Esophagus mucosa (tissue), 1 donor: ENCODE data around the gene CHI3L1. TPM values are rescaled to one million over a fixed set of nuclear protein-coding genes. Genes with fewer than 3 reads are reported as not detected.

ENCODE experiments used
- ATAC-seq: fragments of 200-7000 bp; cut with Tn5 transposase; one replicate; pipeline ENCODE4 v1.9.1; 2020
- total RNA-seq: library from RNA; stranded (reverse); gene quantifications from one replicate; pipeline ENCODE4 v1.2.4, GENCODE V29; 2023
- donor health status: DM: yes; HTN: yes; CAD: no.

CHI3L1 gene
- total RNA-seq, 1 donor from 2014 or later: 20.5 TPM

- no peak for ATAC-seq
These were observed 18.6 kb downstream of the CHI3L1 start for GRCh38 chr1:203167913-203168200.

DNA sequence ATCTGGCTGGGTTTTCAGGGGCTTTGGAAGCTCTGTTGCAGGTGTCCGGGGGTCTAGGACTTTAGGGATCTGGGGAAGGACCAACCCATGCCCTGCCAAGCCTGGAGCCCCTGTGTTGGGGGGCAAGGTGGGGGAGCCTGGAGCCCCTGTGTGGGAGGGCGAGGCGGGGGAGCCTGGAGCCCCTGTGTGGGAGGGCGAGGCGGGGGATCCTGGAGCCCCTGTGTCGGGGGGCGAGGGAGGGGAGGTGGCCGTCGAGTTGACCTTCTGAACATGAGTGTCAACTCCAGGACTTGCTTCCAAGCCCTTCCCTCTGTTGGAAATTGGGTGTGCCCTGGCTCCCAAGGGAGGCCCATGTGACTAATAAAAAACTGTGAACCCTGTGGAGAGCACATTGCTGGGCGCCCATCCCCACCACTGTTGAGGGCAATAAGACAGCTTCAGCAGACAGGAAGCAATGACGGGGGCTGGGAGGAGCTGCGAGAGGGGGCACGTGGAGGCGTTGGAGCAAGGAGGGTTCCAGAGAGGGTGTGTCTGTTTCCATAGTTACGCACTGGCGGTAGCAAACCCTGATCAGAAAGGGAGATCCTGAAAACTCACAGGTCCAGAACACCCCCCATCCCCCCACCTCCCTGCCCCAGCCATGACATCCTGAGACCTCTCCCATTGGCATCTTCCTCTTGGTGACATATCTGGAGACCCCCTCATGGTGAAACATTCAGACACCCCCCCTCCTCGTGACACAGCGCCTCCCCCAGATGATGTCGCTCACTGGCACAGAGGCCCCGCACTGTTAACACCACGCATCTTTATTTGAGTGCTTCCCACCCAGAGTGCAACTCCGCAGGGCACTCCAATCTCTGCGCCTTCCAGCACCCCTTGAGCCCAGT is 19.2 kb downstream of the CHI3L1 start:
- ATAC-seq: no peak

- peak; percentile 83 for ATAC-seq
These were observed 20.1 kb downstream of the CHI3L1 start for GRCh38 chr1:203166192-203166940.

DNA sequence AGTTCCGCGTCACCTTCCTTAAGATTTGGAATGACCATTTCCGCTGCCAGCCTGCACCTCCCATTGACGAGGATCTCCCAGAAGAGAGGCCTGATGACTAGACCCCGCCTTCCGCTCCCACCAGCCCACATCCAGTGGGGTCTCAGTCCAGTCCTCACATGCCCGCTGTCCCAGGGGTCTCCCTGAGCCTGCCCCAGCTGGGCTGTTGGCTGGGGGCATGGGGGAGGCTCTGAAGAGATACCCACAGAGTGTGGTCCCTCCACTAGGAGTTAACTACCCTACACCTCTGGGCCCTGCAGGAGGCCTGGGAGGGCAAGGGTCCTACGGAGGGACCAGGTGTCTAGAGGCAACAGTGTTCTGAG is 20.7 kb downstream of the CHI3L1 start:
- no peak for ATAC-seq

DNA sequence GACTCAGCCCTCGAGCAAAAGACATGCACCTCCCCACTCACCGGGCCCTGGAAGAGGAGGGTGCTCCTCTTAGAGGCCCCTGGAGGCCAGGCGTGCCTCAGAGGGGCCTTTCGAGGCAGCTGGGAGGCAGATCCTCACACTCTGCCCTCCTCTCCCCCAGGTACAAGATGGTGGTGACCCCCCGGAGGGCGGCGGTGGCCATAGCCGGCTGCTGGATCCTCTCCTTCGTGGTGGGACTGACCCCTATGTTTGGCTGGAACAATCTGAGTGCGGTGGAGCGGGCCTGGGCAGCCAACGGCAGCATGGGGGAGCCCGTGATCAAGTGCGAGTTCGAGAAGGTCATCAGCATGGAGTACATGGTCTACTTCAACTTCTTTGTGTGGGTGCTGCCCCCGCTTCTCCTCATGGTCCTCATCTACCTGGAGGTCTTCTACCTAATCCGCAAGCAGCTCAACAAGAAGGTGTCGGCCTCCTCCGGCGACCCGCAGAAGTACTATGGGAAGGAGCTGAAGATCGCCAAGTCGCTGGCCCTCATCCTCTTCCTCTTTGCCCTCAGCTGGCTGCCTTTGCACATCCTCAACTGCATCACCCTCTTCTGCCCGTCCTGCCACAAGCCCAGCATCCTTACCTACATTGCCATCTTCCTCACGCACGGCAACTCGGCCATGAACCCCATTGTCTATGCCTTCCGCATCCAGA is 21.3 kb downstream of the CHI3L1 start:
- ATAC-seq: no peak

DNA sequence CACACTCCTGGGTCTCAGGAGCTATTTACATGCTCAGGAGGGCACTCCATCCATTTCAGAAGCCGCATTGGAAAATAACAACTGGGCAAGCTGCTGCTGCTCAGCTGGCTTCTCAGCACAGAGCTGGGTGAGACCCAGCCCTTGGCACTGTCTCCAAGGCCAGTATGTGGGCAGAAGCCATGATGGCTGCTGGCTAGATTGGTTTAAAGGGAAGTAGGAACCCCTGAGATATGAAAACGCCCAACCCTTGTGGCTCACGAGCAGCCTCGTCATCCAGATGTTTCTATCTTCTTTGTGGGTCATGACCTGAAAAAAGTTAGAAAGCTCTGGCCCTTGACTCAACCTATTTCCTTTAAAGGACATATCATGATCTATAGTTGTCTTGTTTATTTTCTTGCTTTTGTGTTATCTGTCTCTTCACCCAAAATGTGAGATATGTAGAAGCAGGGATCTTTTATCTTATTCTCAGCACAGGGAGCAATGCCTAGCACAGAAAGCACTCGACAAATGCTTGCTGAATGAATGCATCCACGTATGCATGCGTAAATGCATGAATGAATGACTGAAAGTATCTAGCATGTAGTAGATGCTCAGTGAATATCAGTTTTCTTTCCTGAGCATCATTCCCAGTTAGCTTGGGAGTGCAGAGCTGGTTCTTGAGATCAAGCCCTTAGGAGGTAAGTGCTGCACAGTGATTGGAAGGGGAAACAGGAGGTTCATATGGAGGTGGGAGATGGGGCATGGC is 22.4 kb downstream of the CHI3L1 start:
- ATAC-seq: no peak

DNA sequence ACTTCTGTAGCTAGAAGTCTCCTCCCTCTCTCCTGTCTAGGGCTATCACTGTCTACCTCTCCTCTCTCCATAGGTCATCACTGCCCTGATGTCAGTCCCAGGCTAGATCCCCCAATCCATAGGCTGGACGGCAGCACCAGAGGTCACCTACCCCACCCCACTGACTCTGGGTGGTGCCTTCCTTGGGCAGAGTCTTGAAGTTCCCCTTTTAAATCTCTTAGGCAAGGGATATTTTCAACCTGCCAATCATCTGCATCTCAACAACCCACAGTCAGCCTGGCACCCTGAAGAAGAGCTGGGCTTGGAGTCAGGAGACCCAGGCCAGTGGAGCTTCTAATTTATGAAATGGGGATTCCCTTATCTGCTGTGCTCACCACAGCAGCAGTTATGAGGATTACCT is 24.1 kb downstream of the CHI3L1 start:
- no peak for ATAC-seq

GRCh38 chr1:203161703-203162102 is 24.8 kb downstream of the CHI3L1 start:
- ATAC-seq: no peak

DNA sequence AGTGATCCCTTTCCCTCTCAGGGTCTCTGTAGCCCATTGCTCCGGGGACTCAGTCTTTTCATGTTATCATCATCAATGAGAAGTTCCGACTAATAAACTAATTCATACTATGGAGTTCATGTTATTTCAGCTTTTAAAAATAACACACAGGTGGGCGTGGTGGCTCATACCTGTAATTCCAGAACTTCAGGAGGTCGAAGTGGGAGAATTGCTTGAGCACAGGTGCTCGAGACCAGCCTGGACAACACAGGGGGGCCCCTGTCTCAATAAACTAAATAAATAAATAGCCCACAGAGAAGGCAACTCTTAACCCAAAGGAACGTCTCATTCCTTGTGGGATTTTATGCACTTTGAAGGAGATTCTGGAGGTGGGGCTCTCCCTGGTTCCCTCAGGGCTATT is 25.3 kb downstream of the CHI3L1 start:
- no peak for ATAC-seq

DNA sequence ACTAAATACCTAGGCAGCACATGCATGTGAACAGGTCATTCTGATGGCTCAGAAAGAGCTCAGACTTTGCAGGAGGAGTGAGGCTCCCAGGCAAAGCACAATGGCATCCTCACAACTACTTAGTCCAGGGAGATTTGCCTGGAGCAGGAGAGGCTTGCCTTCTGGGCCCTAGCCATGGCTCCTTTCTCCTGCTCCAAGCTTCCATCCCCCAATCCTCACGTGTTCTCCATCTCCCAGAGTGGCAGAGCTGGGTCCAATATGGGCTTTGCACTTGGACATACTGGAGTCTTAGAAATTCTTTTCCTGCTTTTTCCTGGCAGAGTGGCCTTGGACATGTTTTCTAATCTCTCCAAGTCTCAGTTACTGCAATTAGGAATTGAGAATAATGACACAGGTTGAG is 26.7 kb downstream of the CHI3L1 start:
- no peak for ATAC-seq

- ATAC-seq: no peak
These were observed 27.4 kb downstream of the CHI3L1 start for GRCh38 chr1:203158960-203159665.

GRCh38 chr1:203158423-203158822 is 28.1 kb downstream of the CHI3L1 start:
- ATAC-seq: no peak

GRCh38 chr1:203156280-203156679 is 30.2 kb downstream of the CHI3L1 start:
- no peak for ATAC-seq

DNA sequence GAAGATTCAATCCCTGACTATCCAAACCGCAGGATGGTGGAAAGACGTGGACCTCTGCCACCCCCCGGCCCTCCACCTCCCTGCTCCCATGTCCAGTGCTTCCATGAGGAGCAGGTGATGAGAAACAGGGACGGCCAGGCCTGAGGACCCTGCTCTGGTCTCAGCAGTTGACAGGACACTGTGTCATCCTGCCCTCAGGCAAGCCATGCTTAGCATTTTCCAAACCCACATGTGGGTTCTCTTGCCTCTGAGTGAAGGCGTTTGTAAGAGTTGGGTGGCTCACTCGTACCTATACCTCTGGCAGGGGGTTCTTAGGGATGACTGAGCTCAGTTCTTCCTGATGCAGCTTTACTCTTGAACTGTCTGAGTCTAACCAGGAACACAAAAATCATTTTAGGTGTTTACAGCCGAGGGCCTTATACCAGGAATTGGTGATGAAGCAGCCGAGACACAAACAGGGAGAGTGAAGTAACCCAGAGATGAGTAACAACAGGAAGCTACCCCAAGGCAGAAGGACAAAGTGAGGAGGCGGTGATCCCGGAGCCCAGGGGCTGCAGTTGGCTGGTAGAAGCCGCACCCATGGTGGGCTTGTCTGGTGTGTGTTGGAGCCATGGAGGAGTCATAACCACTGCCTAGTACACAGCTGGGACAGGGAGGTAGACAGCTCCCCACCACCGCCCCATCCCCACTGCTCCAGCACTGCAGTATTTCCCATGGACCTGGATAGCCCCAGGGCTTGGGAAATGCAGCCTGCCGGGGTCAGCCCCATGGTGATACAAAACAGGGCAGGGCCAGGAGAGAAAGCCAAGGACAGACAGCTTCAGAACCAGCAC is 32.3 kb downstream of the CHI3L1 start:
- ATAC-seq: peak; percentile 81

- no peak for ATAC-seq
These were observed 33.2 kb downstream of the CHI3L1 start for GRCh38 chr1:203153051-203153988.

- ATAC-seq: no peak
These were observed 34.1 kb downstream of the CHI3L1 start for GRCh38 chr1:203152158-203153034.

GRCh38 chr1:203151362-203152157 is 34.9 kb downstream of the CHI3L1 start:
- no peak for ATAC-seq
